Stomach (tissue), 9 donors: ENCODE results near the gene AP1B1. TPM values are rescaled to one million over a fixed set of nuclear protein-coding genes. Genes with fewer than 3 reads are reported as not detected.

ENCODE experiments used
- DNase-seq, 2 donors: peaks; one replicate each; pipeline versions ENCODE4 v3.0.0 to v3.0.0-alpha.2; 2013 to 2019
- H3K27ac ChIP-seq, 5 donors: fragments of 200-600 bp in 4 of 5; sonication (generic) in 4 of 5; one replicate each; pipeline ENCODE4 v1.5.1; 2013 to 2019; ENCODE audit warnings: mild to moderate bottlenecking in 1 of 5, moderate library complexity in 1 of 5
- H3K27me3 ChIP-seq, 3 donors: fragments of 200-600 bp; sonication (generic); one replicate each; pipeline ENCODE4 v1.5.1; 2017 to 2019; ENCODE audit warnings: mixed run types in 1 of 3
- H3K36me3 ChIP-seq, 4 donors: fragments of 200-600 bp; sonication (generic); 1 replicate in 3 of 4; 2 replicates in 1 of 4; pipeline ENCODE4 v1.5.1; 2016 to 2019
- H3K4me1 ChIP-seq, 4 donors: fragments of 200-600 bp; sonication (generic); one replicate each; pipeline ENCODE4 v1.5.1; 2016 to 2019
- H3K4me3 ChIP-seq, 4 donors: fragments of 200-600 bp; sonication (generic) in 3 of 4; one replicate each; pipeline ENCODE4 v1.5.1; 2016 to 2019; ENCODE audit warnings: mild to moderate bottlenecking in 1 of 4
- H3K9me3 ChIP-seq, 4 donors: fragments of 200-600 bp; sonication (generic); one replicate each; pipeline ENCODE4 v1.5.1; 2016 to 2019
- CTCF ChIP-seq, 7 experiments: fragments of 450-650 bp in 4 of 7; fragments of 200-600 bp in 3 of 7; sonication (generic) in 3 of 7; IDR thresholded peaks; one replicate each; pipeline ENCODE4 v1.5.1; 2016 to 2019; ENCODE audit warnings: antibody characterized with exemption in 7 of 7, control low read depth in 2 of 7, mild to moderate bottlenecking in 1 of 7
- EP300 ChIP-seq: sonication (generic); formaldehyde crosslinking; IDR thresholded peaks from one replicate; pipeline ENCODE4 v1.6.1; 2017; ENCODE audit warnings: antibody characterized with exemption
- POLR2A ChIP-seq, 4 donors: fragments of 450-650 bp; IDR thresholded peaks; one replicate each; pipeline ENCODE4 v1.6.1; 2016; ENCODE audit warnings: antibody characterized with exemption in 4 of 4, control low read depth in 2 of 4, mild to moderate bottlenecking in 1 of 4, moderate library complexity in 1 of 4
- POLR2AphosphoS5 ChIP-seq, 3 donors: sonication (generic); formaldehyde crosslinking; IDR thresholded peaks; one replicate each; pipeline ENCODE4 v1.6.1; 2016; ENCODE audit warnings: antibody characterized with exemption in 3 of 3
- WGBS, 5 donors: extraction: QIAGEN DNeasy Blood & Tissue Kit in 3 of 5; methylation state at CpG; one replicate each; pipeline versions ENCODE4 v1.1.5 to v1.1.7; 2013 to 2018; 5-methylcytosine and 5-hydroxymethylcytosine counted together
- intact Hi-C: fragments of 100-400 bp; cut with DNase I; formaldehyde crosslinking; loops from one replicate; pipeline ENCODE4 v1.15.1; 2023; ENCODE audit warnings: low total_unique reads
- polyA plus RNA-seq, 3 donors: library from polyadenylated mRNA; stranded (reverse); fragments of 200-250 nt; gene quantifications; one replicate each; pipeline ENCODE4 v1.2.3, GENCODE V29; 2013
- small RNA-seq, 4 donors: library from RNA; depleted of rRNA; stranded (forward); fragments of <200 nt; gene quantifications; one replicate each; pipeline ENCODE3, GENCODE V24; 2016
- total RNA-seq, 5 donors: library from RNA; depleted of rRNA; stranded (reverse); fragments of >200 nt; gene quantifications; one replicate each; pipeline versions ENCODE4 v1.1.0 to v1.2.3, GENCODE V29; 2014 to 2016
- donor health status: healthy with polysubstance abuse.
- donor health status: Bipolar disorder and iron deficiency.
- donor health status: healthy.

AP1B1 gene
- total and polyA plus RNA-seq, 8 donors: 19.8 to 109 (median 43.9) TPM

DNA sequence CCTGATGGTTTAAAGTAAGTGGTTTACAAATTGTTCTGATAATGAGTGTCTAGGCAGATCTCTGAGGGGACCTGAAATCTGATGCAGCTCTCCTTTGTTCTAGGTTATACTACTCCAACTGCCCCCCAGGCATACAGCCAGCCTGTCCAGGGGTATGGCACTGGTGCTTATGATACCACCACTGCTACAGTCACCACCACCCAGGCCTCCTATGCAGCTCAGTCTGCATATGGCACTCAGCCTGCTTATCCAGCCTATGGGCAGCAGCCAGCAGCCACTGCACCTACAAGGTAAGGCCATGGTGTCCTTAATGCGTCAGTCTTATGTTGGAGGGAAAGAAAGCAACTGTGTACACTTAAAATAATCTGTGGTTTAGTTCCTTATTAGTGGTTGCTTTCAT is 110.4 kb downstream of the AP1B1 start:
- WGBS, 5 donors: 69 to 100% (median 83%) methylated on average over 1 of the region's 1 CpG
- H3K36me3 ChIP-seq: peaks cover 78 to 100% (median 100%) of the 10 kb centered on the region in 4 donors
- H3K4me3 ChIP-seq: no peak overlapping the region
- peaks cover 13 to 50% (median 29%) of the 10 kb centered on the region in 4 donors for H3K4me1 ChIP-seq
- no peak for DNase-seq
- TF ChIP-seq POLR2AphosphoS5 (IDR thresholded peaks at IDR 0.05) (no peak), POLR2A (IDR thresholded peaks at IDR 0.05) (no peak), EP300 (no peak), CTCF (IDR thresholded peaks at IDR 0.05) (no peak)
- intact Hi-C loops: no loop called here
- H3K27me3 ChIP-seq: no peaks in the 10 kb centered on the region
- H3K27ac ChIP-seq: no peak overlapping the region
- no peaks in the 10 kb centered on the region for H3K9me3 ChIP-seq

Small RNA genes within 50 kb of the gene (small RNA-seq; reads per million reads assigned to genes)
- gene AC000041.1 (0 reads per million in 4 donors), gene MIR3653 (0 reads per million in 4 donors)

Other genes with a start within 250 kb of the AP1B1 start
- gene EMID1, start 182.7 kb downstream of the AP1B1 start, total RNA-seq: 10 to 100 TPM in 2 of 5 donors, 1 to 10 TPM in 2, not detected in 1; 1.8 to 23.6 (median 9.5) TPM
- 10 to 100 TPM in 2 of 3 donors, 1 to 10 TPM in 1; 2.5 to 12.7 (median 10.3) TPM for gene EMID1, start 182.7 kb downstream of the AP1B1 start, polyA plus RNA-seq
- gene RHBDD3, start 120.6 kb downstream of the AP1B1 start, total RNA-seq: 10 to 100 TPM; 14.5 to 76.5 (median 45.1) TPM
- gene RHBDD3, start 120.6 kb downstream of the AP1B1 start, polyA plus RNA-seq: 10 to 100 TPM in 2 of 3 donors, 1 to 10 TPM in 1; 9.8 to 19.6 (median 16.7) TPM
- 100 to 1,000 TPM; 145 to 376 (median 185) TPM for gene EWSR1, start 120.3 kb downstream of the AP1B1 start, total RNA-seq
- gene EWSR1, start 120.3 kb downstream of the AP1B1 start, polyA plus RNA-seq: 100 to 1,000 TPM in 1 of 3 donors, 10 to 100 TPM in 2; 97.7 to 137 (median 98.2) TPM
- 10 to 100 TPM in 4 of 5 donors, 1 to 10 TPM in 1; 4.4 to 81.1 (median 53.6) TPM for gene GAS2L1, start 81.9 kb downstream of the AP1B1 start, total RNA-seq
- 10 to 100 TPM; 14.7 to 22.3 (median 15.7) TPM for gene GAS2L1, start 81.9 kb downstream of the AP1B1 start, polyA plus RNA-seq
- under 1 TPM in 1 of 5 donors, not detected in 4; 0.37 TPM for gene RASL10A, start 72.9 kb downstream of the AP1B1 start, total RNA-seq
- 1 to 10 TPM in 1 of 3 donors, under 1 TPM in 2; 0.19 to 3.5 (median 0.76) TPM for gene RASL10A, start 72.9 kb downstream of the AP1B1 start, polyA plus RNA-seq
- not detected for gene RFPL1, start 50.0 kb upstream of the AP1B1 start, total RNA-seq
- gene RFPL1, start 50.0 kb upstream of the AP1B1 start, polyA plus RNA-seq: not detected
- 1 to 10 TPM in 1 of 5 donors, under 1 TPM in 2, not detected in 2; 0.14 to 2.7 (median 0.92) TPM for gene NEFH, start 91.6 kb upstream of the AP1B1 start, total RNA-seq
- gene NEFH, start 91.6 kb upstream of the AP1B1 start, polyA plus RNA-seq: under 1 TPM in 2 of 3 donors, not detected in 1; 0.25 to 0.43 TPM
- gene THOC5, start 165.2 kb upstream of the AP1B1 start, total RNA-seq: 100 to 1,000 TPM in 1 of 5 donors, 10 to 100 TPM in 4; 19.3 to 123 (median 54.9) TPM
- 10 to 100 TPM; 18.2 to 31.6 (median 21.8) TPM for gene THOC5, start 165.2 kb upstream of the AP1B1 start, polyA plus RNA-seq
- gene NIPSNAP1, start 192.5 kb upstream of the AP1B1 start, total RNA-seq: 10 to 100 TPM in 4 of 5 donors, 1 to 10 TPM in 1; 7.1 to 58.9 (median 24.4) TPM
- 10 to 100 TPM; 23.1 to 37.3 (median 30.7) TPM for gene NIPSNAP1, start 192.5 kb upstream of the AP1B1 start, polyA plus RNA-seq
- gene NF2, start 215.1 kb upstream of the AP1B1 start, total RNA-seq: 10 to 100 TPM; 16.9 to 37.6 (median 20.3) TPM
- gene NF2, start 215.1 kb upstream of the AP1B1 start, polyA plus RNA-seq: 1 to 10 TPM; 5.8 to 8.4 (median 8.3) TPM